ENCODE measurements around the gene PTH2.
"Not testable (repeated sequence)": the region's sequence is repeated elsewhere in the genome, so short reads cannot be mapped to it uniquely, and the experiment has no call there.

The PTH2 gene

GRCh38 chr19:49447485-49448431, 24.5 kb upstream of the PTH2 start:
- no peak for ATAC-seq
- peak; percentile 67 for DNase-seq

GRCh38 chr19:49445997-49446396, 22.8 kb upstream of the PTH2 start:
- DNase-seq = no peak
- ATAC-seq = no peak

DNA sequence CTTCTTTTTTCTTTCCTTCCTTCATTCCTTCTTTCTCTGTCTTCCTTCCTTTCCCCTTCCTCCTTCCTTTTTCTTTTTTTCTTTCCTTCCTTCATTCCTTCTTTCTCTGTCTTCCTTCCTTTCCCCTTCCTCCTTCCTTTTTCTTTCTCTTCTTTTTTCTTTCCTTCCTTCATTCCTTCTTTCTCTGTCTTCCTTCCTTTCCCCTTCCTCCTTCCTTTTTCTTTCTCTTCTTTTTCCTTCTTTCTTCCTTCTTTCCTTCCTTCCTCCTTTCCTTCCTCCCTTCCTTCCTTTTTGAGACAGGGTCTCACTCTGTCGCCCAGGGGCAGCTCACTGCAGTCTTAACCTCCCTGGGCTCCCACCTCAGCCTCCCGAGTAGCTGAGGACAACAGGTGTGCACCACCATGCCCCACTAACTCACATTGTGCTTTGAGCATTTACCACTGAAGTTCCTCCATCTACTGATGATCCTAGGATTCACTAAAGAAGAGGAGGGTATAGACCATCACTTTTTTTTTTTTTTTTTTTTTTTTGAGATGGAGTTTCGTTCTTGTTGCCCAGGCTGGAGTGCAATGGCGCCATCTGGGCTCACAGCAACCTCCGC, 21.0 kb upstream of the PTH2 start:
- DNase-seq, ATAC-seq: not testable (repeated sequence)

- peak; percentile 95 for DNase-seq
- ATAC-seq = peak; percentile 90
Observed at GRCh38 chr19:49443366-49444099, 20.3 kb upstream of the PTH2 start.

- DNase-seq = peak; percentile 82
Observed at GRCh38 chr19:49442771-49443365, 19.6 kb upstream of the PTH2 start.

DNA sequence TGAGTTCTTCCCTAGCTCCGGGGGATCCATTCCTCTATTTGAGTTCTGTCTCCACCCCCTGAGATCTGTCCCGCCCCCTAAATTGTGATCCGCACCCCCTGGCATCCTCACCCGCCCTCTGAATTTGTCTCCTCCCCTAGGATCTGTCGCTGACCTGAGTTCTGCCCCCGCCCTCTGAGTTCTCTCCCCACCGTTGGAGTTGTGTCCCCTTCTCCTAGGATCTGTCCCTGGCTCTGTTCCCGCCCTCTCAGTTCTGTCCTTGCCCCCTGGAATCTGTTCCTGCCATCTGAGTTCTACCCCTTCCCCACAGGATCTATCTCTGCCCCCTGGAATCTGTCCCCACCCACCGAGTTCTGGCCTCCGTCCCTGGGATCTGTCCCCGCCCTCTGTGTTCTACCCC, 19.1 kb upstream of the PTH2 start:
- ATAC-seq = no peak
- no peak for DNase-seq

More at GRCh38 chr19:49442771-49443365, 19.6 kb upstream of the PTH2 start:
- ATAC-seq = peak; percentile 24

GRCh38 chr19:49441960-49442350, 18.7 kb upstream of the PTH2 start:
- ATAC-seq (no peak), DNase-seq (no peak)

DNA sequence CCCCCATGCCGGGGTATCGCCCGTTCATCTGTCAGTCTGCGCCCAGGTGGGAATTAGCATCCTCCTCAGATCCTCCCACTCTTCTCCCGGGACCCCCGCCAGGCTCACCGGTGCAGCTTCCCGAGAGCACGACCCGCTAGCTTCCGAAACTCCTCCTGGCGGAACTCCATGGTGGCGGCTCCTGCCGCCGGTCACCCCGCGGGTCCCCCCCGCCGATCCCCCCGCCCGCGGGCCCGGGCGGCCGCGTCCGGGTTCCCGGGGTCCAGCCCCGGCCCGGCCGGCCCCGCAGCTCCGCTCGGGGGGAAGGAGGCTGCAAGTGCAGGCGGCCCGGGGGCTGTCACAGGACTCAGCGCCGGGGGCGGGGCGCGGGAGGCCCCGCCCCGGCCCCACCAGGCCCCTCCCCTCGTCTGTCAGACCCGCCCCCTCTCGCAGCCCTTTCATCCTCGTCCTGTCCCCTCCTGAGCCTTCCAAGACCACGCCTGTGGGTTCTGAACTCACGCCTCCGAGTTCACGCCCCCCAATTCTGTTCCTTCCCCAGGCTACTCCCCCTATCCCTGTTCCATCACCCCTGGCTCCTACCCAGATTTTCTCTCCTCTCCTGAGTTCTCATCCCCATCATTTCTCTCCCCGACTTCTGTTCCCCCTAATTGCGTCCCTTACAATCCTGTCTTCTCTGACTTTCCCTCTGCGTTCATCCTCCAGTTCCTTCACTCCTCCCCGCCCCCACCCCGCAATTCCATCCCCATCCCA, 18.1 kb upstream of the PTH2 start, which contains the start of gene SLC17A7:
Gene SLC17A7 (minus strand): TSS at position 318 of the 750 bp plus-strand sequence. CDS start 148 bp downstream, at position 170.
- DNase-seq (peak; percentile 62), ATAC-seq (no peak)

DNA sequence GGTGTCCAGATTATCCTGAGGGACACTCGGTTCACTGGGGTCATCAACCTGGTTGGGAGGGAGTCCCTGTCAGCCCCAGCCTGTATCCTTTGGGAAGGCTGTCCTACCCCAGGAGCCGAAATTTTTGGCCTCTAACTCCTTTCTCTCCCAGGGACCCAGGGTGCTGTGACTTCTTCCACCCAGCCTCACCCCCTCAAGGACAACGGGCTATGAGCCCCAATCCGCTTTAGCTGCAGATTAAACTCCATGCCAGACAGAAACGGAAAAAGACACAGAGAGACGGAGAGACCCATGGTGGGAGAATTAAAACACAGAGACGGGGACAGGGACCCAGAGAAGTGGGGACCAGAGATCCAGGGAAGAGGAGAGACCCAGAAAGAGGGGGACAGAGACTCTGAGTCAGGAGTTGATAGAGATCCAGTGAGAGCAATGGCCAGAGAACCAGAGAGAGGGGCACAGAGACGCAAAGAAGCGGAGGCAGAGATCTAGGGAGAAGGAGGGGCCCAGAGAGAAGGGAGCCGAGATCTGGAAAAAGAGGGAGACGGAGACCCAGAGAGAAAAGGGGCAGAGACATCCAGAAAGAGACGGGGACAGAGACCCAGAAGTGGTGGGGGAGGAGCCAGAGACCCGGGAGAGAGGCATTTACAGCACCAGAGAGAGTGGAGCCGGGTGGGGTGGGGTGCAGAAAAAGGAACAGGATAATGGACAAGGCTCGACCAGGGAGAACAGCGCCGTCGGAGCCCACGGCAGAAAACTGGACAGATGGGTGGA, 17.4 kb upstream of the PTH2 start:
- ATAC-seq = no peak
- DNase-seq = no peak

- ATAC-seq (no peak), DNase-seq (no peak)
Observed at GRCh38 chr19:49439836-49440235, 16.6 kb upstream of the PTH2 start.

- no peak for DNase-seq
Observed at GRCh38 chr19:49438261-49438660, 15.0 kb upstream of the PTH2 start.

GRCh38 chr19:49437231-49437630, 14.0 kb upstream of the PTH2 start:
- DNase-seq (no peak), ATAC-seq (no peak)

More at GRCh38 chr19:49438261-49438660, 15.0 kb upstream of the PTH2 start:
- no peak for ATAC-seq

DNA sequence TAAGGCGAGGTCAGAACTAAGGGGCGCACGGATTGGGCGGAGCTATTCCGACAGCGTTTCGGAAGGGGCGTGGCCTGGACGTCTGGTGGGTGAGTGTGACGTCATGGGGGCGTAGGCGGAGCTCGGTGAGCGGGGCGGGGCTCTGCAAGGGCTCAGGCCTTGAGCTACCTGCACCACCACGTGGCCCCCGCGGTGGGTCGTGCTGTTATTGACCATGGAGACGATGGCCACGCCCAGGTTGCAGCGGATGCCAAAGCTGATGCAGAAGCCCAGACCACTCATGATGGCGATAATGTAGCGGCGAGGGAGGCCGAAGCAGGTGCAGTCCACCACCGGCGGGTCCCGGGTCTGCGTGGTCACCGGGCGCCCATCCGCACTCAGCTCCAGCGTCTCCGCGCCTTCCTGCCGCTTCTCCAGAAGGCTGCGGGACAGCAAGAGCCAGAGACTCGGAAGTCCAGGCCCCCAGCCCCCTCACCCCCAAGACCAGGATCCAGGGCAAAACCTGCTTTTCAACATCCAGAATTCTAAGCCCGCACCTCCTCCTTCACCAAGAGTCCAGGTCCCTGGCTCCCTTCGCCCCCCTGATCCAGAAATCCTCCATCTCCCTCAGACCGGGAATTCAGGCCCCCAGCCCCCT, 13.3 kb upstream of the PTH2 start:
- DNase-seq = peak; percentile 80
- peak; percentile 14 for ATAC-seq

DNA sequence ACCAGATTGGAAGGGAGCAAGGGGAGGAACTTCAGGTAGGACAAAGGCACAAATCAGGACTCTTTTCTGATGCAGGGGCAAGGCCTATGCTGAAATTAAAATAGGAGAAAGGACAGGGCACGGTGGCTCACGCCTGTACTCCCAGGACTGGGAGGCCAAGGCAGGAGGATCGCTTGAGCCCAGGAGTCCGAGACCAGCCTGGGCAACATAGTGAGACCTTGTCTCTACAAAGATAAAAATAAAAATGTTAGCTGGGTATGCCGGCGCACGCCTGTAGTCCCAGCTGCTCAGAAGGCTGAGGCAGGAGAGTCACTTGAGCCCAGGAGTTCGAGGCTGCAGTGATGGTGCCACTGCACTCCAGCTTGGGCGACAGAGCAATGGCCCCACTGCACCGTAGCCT, 12.4 kb upstream of the PTH2 start:
- DNase-seq (no peak), ATAC-seq (no peak)

- no peak for DNase-seq
- no peak for ATAC-seq
Observed at GRCh38 chr19:49434907-49435583, 11.8 kb upstream of the PTH2 start.

DNA sequence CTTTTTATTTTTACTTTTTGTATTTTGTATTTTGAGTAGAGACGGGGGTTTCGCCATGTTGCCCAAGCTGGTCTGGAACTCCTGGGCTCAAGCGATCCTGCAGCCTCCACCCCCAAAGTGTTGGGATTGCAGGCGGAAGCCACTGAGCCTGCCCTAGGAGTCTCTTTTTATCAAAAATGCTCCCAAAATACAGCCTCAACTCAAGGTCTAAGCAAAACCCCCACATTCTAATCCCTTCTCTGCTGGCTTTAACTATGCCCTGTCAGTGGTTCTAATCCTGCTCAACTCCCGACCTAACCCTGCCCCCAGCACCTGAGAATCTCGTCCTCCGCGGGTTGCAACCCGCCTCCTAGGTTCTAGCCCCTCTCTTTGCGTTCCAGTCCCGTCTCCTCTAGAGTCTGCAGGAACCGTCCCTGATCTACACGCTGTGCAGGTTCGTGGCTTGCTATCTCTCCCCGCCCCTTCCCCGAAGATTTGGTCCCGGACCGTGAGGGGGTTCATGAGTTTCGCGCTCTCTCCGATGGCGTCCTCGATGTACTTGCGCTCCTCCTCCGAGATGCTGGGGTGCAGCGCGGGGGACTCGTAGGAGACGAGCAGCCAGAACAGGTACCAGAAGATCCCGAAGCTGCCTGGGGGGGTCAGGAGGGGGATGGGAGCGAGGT, 10.1 kb upstream of the PTH2 start:
- DNase-seq = no peak
- ATAC-seq = no peak

GRCh38 chr19:49432141-49433073, 9.2 kb upstream of the PTH2 start:
- ATAC-seq (no peak), DNase-seq (no peak)

- no peak for ATAC-seq
- peak; percentile 46 for DNase-seq
Observed at GRCh38 chr19:49431330-49431749, 8.1 kb upstream of the PTH2 start.

Measured in stimulated activated naive CD8-positive, alpha-beta T cell treated with anti-CD3 and anti-CD28 coated beads, Interleukin-15, Interleukin-2, amounts not matched to agents 100 U/mL and 50 U/mL, for 24 hours (primary cell).